MM.1S (cell line): ENCODE measurements around the gene MAGEB1.

Experiments used
- DNase-seq: peaks from one replicate; pipeline ENCODE4 v3.0.0-alpha.2; 2015
- H2AFZ ChIP-seq: fragments of 300-600 bp; sonication (generic); 2 replicates; pipeline ENCODE4 v1.6.0; 2016; ENCODE audit warnings: antibody characterized with exemption, low read length
- H3F3A ChIP-seq: fragments of 300-600 bp; sonication (generic); 2 replicates; pipeline ENCODE4 v1.6.1; 2016; ENCODE audit warnings: mild to moderate bottlenecking, antibody characterized with exemption, low read length, moderate library complexity, mixed read lengths; ENCODE audit not compliant: insufficient read depth
- H3K27ac ChIP-seq: fragments of 300-600 bp; sonication (generic); 2 replicates; pipeline ENCODE4 v1.5.1; 2016; ENCODE audit warnings: mild to moderate bottlenecking, low read length
- H3K27me3 ChIP-seq: fragments of 300-600 bp; sonication (generic); replicated peaks from 2 replicates; pipeline ENCODE4 v1.6.0; 2016; ENCODE audit warnings: low read length; ENCODE audit not compliant: insufficient read depth
- H3K36me3 ChIP-seq: fragments of 300-600 bp; sonication (generic); replicated peaks from 2 replicates; pipeline ENCODE4 v1.6.1; 2016; ENCODE audit warnings: mild to moderate bottlenecking, low read length, mixed read lengths; ENCODE audit not compliant: insufficient read depth
- H3K4me1 ChIP-seq: fragments of 300-600 bp; sonication (generic); 2 replicates; pipeline ENCODE4 v1.6.1; 2016; ENCODE audit warnings: low read length, mixed read lengths
- H3K4me2 ChIP-seq: fragments of 300-600 bp; sonication (generic); 2 replicates; pipeline ENCODE4 v1.6.0; 2016; ENCODE audit warnings: low read depth, low read length
- H3K4me3 ChIP-seq: fragments of 300-600 bp; sonication (generic); 2 replicates; pipeline ENCODE4 v1.5.1; 2016; ENCODE audit warnings: low read length, mixed read lengths
- H3K79me2 ChIP-seq: fragments of 300-600 bp; sonication (generic); 2 replicates; pipeline ENCODE4 v1.6.1; 2016; ENCODE audit warnings: mixed run types, low read length, mixed read lengths
- H3K9ac ChIP-seq: fragments of 300-600 bp; sonication (generic); 2 replicates; pipeline ENCODE4 v1.6.1; 2016; ENCODE audit warnings: low read length, mixed read lengths
- H3K9me2 ChIP-seq: fragments of 300-600 bp; sonication (generic); replicated peaks from 2 replicates; pipeline ENCODE4 v1.6.1; 2016; ENCODE audit warnings: mild to moderate bottlenecking, low read length, mixed read lengths; ENCODE audit not compliant: insufficient read depth
- H3K9me3 ChIP-seq: fragments of 300-600 bp; sonication (generic); replicated peaks from 2 replicates; pipeline ENCODE4 v1.6.1; 2016; ENCODE audit warnings: mild to moderate bottlenecking, low read length, mixed read lengths; ENCODE audit not compliant: insufficient read depth
- H4K20me1 ChIP-seq: fragments of 300-600 bp; sonication (generic); 2 replicates; pipeline ENCODE4 v1.6.1; 2016; ENCODE audit warnings: mild to moderate bottlenecking, low read length, moderate library complexity, mixed read lengths; ENCODE audit not compliant: insufficient read depth
- EZH2 ChIP-seq: fragments of 300-600 bp; sonication (generic); optimal IDR thresholded peaks from 2 replicates; pipeline ENCODE3; 2017; ENCODE audit warnings: low read depth, mild to moderate bottlenecking, antibody characterized with exemption, low read length, mixed read lengths
- EZH2phosphoT487 ChIP-seq: fragments of 300-600 bp; sonication (generic); IDR thresholded peaks from 2 replicates; pipeline ENCODE4 v1.6.1; 2018; ENCODE audit warnings: antibody characterized with exemption, low read length
- TF ChIP-seq, protein P1 (sequence below): fragments of 300-600 bp; sonication (generic); IDR thresholded peaks from 2 replicates; pipeline ENCODE4 v1.5.1; 2016; ENCODE audit warnings: antibody characterized with exemption, low read length, mixed read lengths

The MAGEB1 gene

DNA sequence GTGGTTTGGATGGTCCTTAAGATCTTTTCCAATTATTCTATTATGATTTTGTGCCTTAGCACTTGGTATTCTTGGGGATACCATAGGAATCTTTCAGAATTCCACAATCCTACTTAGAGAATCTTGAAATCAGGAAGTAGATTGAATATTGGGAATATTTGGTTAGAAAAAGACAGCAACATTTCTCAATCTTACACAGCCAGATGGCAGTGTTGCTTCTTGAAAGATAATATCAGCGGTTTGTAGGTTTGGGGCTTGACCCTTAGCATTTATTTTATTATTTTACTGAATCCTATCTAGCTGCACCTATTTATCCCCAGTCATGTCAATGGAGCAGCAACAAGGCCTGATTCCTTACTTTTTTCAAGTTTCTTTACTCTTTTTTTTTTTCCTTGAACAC is 28.6 kb downstream of the MAGEB1 start:
- Histone ChIP-seq H3K27ac (no peak overlapping the region), H3K36me3 (no peaks in the 10 kb centered on the region), H3K9me2 (no peaks in the 10 kb centered on the region), H3F3A (no peaks in the 10 kb centered on the region), H3K4me1 (no peaks in the 10 kb centered on the region), H3K4me2 (no peak overlapping the region), H2AFZ (no peak overlapping the region), H3K79me2 (no peaks in the 10 kb centered on the region), H4K20me1 (no peaks in the 10 kb centered on the region), H3K4me3 (no peak overlapping the region), H3K9me3 (no peaks in the 10 kb centered on the region), H3K27me3 (no peaks in the 10 kb centered on the region), H3K9ac (no peak overlapping the region)
- no peak for DNase-seq
- TF ChIP-seq EZH2phosphoT487, result no peak
- TF ChIP-seq, protein P1, sequence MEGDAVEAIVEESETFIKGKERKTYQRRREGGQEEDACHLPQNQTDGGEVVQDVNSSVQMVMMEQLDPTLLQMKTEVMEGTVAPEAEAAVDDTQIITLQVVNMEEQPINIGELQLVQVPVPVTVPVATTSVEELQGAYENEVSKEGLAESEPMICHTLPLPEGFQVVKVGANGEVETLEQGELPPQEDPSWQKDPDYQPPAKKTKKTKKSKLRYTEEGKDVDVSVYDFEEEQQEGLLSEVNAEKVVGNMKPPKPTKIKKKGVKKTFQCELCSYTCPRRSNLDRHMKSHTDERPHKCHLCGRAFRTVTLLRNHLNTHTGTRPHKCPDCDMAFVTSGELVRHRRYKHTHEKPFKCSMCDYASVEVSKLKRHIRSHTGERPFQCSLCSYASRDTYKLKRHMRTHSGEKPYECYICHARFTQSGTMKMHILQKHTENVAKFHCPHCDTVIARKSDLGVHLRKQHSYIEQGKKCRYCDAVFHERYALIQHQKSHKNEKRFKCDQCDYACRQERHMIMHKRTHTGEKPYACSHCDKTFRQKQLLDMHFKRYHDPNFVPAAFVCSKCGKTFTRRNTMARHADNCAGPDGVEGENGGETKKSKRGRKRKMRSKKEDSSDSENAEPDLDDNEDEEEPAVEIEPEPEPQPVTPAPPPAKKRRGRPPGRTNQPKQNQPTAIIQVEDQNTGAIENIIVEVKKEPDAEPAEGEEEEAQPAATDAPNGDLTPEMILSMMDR, result peak; percentile 19; the same call in 1 of the 2 replicates

DNA sequence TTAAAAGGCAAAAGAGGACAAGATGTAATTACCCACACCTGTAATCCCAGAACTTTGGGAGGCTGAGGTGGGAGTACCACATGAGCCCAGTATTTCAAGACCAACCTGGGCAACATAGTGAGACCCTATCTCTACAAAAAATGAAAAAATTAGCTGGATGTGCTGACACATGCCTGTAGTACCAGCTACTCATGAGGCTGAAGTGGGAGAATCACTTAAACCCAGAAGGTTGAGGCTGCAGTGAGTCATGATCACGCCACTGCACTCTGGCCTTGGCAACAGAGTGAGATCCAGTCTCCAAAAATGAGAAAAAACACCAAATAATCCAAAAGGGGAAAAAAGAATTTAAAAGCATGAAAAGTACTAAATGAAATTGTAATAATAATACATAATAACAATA is 31.4 kb downstream of the MAGEB1 start:
- no peaks in the 10 kb centered on the region for H3K4me1 ChIP-seq
- H3K9me2 ChIP-seq, result no peaks in the 10 kb centered on the region
- no peaks in the 10 kb centered on the region for H3K27me3 ChIP-seq
- DNase-seq, result no peak
- no peak overlapping the region for H2AFZ ChIP-seq
- H3K4me3 ChIP-seq, result no peak overlapping the region
- H3K9ac ChIP-seq, result no peak overlapping the region
- no peaks in the 10 kb centered on the region for H3K36me3 ChIP-seq
- H3K4me2 ChIP-seq, result no peak overlapping the region
- TF ChIP-seq EZH2 (no peak), EZH2phosphoT487 (no peak)
- TF ChIP-seq, protein P1, result no peak
- no peaks in the 10 kb centered on the region for H3K79me2 ChIP-seq
- no peak overlapping the region for H3K27ac ChIP-seq
- H4K20me1 ChIP-seq, result no peaks in the 10 kb centered on the region
- no peaks in the 10 kb centered on the region for H3K9me3 ChIP-seq
- no peaks in the 10 kb centered on the region for H3F3A ChIP-seq

DNA sequence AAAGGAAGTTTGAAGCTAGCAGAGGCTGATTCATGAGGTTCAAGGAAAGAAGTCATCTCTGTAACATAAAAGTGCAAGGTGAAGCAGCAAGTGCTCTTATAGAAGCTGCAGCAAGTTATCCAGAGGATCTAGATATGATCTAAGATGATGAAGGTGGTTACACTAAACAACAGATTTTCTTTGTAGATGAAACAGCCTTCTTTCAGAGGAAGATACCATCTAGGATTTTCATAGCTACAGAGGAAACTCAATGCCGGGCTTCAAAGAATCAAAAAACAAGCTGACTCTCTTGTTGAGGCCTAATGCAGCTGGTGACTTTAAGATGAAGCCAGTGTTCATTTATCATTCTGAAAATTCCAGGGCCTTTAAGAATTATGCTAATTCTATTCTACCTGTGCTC is 33.5 kb downstream of the MAGEB1 start:
- Histone ChIP-seq H3K9ac (no peak overlapping the region), H3K4me3 (no peak overlapping the region), H3K4me1 (no peaks in the 10 kb centered on the region), H3K9me2 (no peaks in the 10 kb centered on the region), H3K27ac (no peak overlapping the region), H3K79me2 (no peaks in the 10 kb centered on the region), H3K4me2 (no peak overlapping the region), H3K36me3 (no peaks in the 10 kb centered on the region), H2AFZ (no peak overlapping the region), H4K20me1 (no peaks in the 10 kb centered on the region), H3K27me3 (no peaks in the 10 kb centered on the region), H3F3A (no peaks in the 10 kb centered on the region), H3K9me3 (no peaks in the 10 kb centered on the region)
- DNase-seq, result no peak
- TF ChIP-seq EZH2phosphoT487, result no peak
- TF ChIP-seq, protein P1, result no peak
- TF ChIP-seq EZH2, result no peak

DNA sequence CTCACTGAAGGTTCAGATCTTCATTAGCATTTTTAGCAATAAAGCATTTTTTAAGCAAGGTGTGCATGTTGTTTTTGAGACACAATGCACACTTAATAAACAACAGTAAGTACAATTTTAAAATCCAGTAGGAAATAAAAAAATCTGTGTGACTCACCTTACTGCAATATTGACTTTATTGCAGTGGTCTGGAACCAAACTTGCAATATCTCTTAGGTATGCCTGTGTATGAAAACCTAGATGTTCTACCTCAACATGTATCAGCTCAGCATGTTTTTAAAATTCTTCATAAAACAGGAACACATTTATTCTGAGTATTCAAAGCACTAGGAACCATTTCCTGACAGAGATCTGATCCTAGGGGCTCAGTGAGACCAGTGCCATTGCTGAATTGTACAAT is 35.6 kb downstream of the MAGEB1 start:
- no peaks in the 10 kb centered on the region for H3K27me3 ChIP-seq
- no peaks in the 10 kb centered on the region for H3K4me1 ChIP-seq
- H3F3A ChIP-seq, result no peaks in the 10 kb centered on the region
- DNase-seq, result no peak
- no peak overlapping the region for H3K27ac ChIP-seq
- no peak overlapping the region for H3K4me3 ChIP-seq
- no peaks in the 10 kb centered on the region for H3K36me3 ChIP-seq
- H2AFZ ChIP-seq, result no peak overlapping the region
- H3K9me2 ChIP-seq, result no peaks in the 10 kb centered on the region
- no peaks in the 10 kb centered on the region for H3K9me3 ChIP-seq
- no peak overlapping the region for H3K9ac ChIP-seq
- no peak overlapping the region for H3K4me2 ChIP-seq
- H3K79me2 ChIP-seq, result no peaks in the 10 kb centered on the region
- no peaks in the 10 kb centered on the region for H4K20me1 ChIP-seq
- TF ChIP-seq EZH2phosphoT487 (no peak), EZH2 (no peak)
- TF ChIP-seq, protein P1, result no peak
